Measurements from ENCODE around the gene HS3ST3B1.

Gene HS3ST3B1

DNA sequence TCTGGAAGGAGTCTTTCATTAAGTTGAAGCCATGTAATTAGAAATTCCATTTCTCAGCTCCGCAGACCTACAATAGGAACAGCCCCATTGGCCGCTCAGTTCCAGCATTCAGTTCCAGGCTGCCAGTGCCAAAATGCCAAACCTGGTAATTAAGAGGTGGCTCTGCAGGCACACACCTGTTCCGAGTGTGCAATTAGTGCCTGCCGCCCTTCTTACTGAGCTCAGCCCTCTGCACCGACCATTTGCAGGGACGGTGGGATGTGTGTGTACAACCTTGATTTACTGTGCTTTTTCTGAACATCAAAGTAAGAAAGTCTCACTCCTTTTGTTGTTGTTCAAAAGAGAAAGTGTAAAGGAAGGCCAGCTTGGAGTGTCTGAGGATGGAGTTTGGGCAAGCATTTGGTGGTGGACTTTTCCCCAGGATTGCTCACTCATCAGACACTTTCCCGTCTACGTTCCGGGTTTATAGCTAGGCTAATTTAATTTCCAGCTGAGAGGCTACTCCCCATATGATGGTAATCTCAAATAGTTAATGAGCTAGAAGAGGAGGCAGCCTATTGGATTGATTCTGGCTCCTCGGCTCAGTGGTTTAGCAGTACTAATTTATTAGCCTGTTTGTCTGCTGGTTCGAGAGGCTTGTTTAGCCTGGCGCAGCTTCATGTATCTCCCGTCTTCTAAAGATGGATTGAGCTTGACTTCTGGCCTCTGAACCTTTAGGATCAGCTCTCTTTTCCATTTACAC, 20.0 kb downstream of the HS3ST3B1 start:
- no peak for DNase-seq
- Mint-ChIP-seq H3K9me3 (no peaks in the 10 kb centered on the region), H3K4me1 (ENCODE audit: low read depth in 2 of 2) (peaks cover 55 to 64% of the 10 kb centered on the region in 2 donors), H3K4me3 (peak overlapping the region in 1 of 2 donors; percentile 6), H3K27me3 (no peaks in the 10 kb centered on the region), H3K36me3 (ENCODE audit: insufficient read depth) (peaks cover 8% of the 10 kb centered on the region), H3K27ac (peak overlapping the region; percentile 31 to 32)
- ATAC-seq (replicated peaks), result no peak

DNA sequence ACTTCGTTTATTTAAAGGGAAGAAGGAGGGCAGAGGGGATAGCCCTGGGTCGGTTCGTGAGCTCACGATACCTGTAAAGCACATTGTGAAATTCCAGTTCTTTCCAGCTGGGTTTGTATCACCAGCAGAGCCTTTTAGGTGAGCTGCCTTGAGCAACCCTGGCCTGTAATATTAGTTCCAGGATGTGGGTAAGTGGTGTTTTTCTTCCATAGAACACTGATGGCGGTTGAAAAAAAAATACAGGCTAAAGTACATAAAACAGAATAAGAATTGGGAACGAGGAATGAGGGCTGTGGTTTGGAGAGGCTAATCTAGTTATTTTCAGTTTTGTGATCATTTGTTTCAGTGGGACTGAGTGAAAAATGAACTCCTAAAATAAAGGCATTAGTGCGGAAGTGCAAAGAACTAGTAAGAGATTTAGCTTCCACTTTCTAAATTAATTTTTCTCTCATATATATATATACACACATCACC, 20.6 kb downstream of the HS3ST3B1 start:
- no peak for DNase-seq
- peak overlapping the region in 1 of 2 donors; percentile 6 for H3K4me3 Mint-ChIP-seq
- H3K4me1 Mint-ChIP-seq (ENCODE audit: low read depth in 2 of 2), result peaks cover 50 to 63% of the 10 kb centered on the region in 2 donors
- ATAC-seq (replicated peaks), result no peak
- peak overlapping the region; percentile 31 to 32 for H3K27ac Mint-ChIP-seq
- H3K27me3 Mint-ChIP-seq, result no peaks in the 10 kb centered on the region
- peaks cover 8% of the 10 kb centered on the region for H3K36me3 Mint-ChIP-seq (ENCODE audit: insufficient read depth)
- H3K9me3 Mint-ChIP-seq, result no peaks in the 10 kb centered on the region

DNA sequence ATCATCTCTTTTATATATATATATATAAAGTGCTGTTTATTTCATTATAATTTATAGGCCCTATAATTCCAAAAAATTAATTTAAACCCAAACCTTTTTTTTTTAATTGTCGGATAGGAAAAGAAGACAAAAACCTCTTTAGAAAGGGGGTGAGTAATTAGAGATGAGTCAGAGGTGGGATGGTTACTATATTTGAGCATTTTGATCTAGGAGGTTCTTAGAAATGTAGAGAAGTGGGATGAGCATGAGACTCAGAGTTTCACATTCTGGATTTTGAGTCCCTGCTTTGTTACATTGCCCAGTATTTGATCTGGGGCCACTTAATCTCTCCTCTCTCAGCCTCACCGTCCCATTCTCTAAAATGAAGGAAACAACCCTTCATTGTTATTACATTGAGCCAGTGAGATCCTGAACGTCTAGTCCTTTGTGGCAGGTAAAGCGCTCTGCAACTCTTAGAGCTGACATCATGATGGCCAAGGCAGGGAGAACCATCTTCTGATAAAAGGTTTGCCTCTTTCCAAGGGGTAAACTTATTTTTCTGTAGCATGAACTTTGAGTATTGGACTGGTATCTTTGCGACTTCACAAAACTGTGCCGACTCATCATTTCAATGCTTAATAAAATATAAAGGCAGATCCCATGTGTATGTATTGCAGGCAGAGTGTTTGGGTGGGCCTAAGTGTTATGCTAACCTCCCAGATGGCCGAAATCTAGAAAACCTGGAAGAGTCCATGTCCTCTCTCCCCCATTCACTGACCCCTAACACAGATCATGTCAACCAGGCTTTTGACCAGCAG, 21.3 kb downstream of the HS3ST3B1 start:
- Mint-ChIP-seq H3K27ac (peak overlapping the region; percentile 31 to 32), H3K9me3 (no peaks in the 10 kb centered on the region), H3K4me3 (no peak overlapping the region), H3K36me3 (ENCODE audit: insufficient read depth) (peaks cover 8% of the 10 kb centered on the region), H3K27me3 (no peaks in the 10 kb centered on the region), H3K4me1 (ENCODE audit: low read depth in 2 of 2) (peaks cover 47 to 56% of the 10 kb centered on the region in 2 donors)
- DNase-seq (no peak), ATAC-seq (replicated peaks) (no peak)

DNA sequence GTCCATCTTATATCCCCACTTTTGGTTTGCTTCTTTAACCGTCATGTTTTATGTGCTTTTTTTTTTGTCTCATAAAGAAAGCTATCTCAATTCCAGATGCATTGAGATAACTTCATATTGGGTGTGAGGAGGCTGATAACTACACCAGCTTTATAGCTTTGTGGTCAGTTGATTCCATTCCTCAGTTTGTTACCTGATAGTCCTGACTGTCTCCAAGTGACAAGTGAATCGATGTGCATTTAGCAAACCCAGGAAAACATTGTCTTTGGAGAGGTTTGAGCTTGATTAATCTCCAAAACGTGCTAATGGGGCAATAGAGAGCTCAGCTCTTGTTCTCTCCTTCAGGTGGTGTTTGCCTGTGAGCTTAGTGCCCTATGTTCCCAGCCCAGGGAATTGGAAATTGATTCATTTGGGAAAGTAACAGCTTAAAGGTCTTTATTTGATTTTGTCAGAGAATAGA, 22.7 kb downstream of the HS3ST3B1 start:
- Mint-ChIP-seq H3K27me3 (no peaks in the 10 kb centered on the region), H3K9me3 (no peaks in the 10 kb centered on the region), H3K4me3 (no peak overlapping the region), H3K4me1 (ENCODE audit: low read depth in 2 of 2) (peaks cover 43 to 52% of the 10 kb centered on the region in 2 donors), H3K36me3 (ENCODE audit: insufficient read depth) (peaks cover 8% of the 10 kb centered on the region), H3K27ac (peak overlapping the region in 1 of 2 donors; percentile 56)
- DNase-seq (no peak), ATAC-seq (replicated peaks) (no peak)

DNA sequence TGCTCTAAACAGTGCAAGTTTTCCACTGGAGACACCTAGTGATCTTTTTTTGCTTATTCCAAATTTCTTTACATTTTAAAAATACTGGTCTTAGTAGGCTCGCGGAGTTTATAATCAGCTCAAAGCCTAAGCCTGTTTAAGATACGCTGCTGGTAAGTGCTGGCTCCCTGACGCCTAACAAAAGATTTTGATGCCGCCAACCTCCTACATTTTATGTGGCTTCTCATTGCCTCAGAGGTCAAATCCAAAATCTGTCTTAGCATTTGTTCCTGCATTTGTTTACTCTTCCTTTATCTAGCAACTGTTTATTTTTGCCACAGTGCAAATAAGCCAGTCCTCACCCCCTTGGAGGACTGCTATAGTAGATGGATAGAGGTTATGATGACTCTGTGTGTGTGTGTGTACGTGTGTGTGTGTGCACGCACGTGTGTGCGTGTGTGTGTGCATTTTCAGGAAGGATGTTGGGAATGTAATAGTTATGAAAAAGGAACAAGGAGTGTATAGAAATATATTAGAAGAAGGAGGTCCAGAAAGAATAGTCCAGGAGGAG, 24.8 kb downstream of the HS3ST3B1 start:
- Mint-ChIP-seq H3K4me1 (ENCODE audit: low read depth in 2 of 2) (peaks cover 42 to 55% of the 10 kb centered on the region in 2 donors), H3K27me3 (no peaks in the 10 kb centered on the region), H3K36me3 (ENCODE audit: insufficient read depth) (peaks cover 4% of the 10 kb centered on the region), H3K9me3 (no peaks in the 10 kb centered on the region), H3K27ac (no peak overlapping the region), H3K4me3 (no peak overlapping the region)
- ATAC-seq (replicated peaks) (no peak), DNase-seq (no peak)

DNA sequence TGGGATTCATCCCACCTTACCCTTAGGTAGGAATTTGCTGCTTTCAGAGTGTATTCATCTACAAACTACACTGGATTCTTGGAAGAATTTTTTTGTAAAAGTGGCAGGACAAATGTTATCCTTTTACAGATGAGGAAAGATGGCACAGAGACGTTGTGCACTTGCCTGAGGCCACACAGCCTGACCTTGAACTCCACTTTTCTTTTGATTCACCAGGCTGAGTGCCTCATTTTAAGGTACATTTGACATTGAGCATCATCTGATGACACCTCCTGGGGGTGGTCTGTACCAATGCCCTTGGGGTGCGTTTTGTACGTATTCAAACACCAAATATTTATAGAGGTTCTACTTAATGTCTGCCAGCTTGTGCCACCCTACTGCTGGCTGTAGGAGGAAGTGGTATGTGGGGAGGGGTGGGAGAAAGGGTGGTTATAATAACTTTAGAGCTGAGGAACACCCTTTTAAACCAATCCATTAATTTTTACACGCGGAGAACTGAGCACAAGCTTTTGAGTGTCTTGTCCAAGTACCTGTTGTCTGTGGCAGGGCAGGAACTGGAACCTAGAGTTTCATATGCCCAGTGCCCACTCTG, 29.1 kb downstream of the HS3ST3B1 start:
- peaks cover 3% of the 10 kb centered on the region for H3K36me3 Mint-ChIP-seq (ENCODE audit: insufficient read depth)
- peaks cover 48 to 50% of the 10 kb centered on the region in 2 donors for H3K4me1 Mint-ChIP-seq (ENCODE audit: low read depth in 2 of 2)
- H3K9me3 Mint-ChIP-seq, result no peaks in the 10 kb centered on the region
- peak overlapping the region; percentile 71 to 81 for H3K27ac Mint-ChIP-seq
- no peaks in the 10 kb centered on the region for H3K27me3 Mint-ChIP-seq
- DNase-seq (no peak), ATAC-seq (replicated peaks) (peak; percentile 69)
- peak overlapping the region; percentile 22 to 44 for H3K4me3 Mint-ChIP-seq

DNA sequence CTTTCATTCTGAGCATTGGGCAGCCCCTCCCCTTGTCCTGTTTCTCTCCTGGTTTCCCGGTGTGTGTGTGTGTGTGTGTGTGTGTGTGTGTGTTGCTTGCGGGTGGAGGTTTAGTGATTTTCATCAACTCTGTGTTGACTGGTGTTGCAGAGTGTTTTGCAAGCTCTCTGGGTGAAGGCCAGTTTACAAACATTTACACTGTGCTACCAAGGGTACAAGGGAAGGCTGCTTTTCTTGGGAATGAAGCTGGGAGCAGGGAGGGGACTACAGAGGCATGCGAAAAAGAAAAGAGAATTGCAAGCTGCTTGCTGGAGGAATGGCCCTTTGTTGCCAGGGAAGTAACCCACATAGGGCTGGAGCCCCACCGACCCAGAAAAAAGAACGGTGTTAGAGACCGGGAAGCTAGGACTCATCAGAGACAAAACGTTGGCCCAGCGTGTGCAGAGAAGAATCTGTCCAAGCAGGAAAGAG, 29.6 kb downstream of the HS3ST3B1 start:
- no peaks in the 10 kb centered on the region for H3K27me3 Mint-ChIP-seq
- H3K36me3 Mint-ChIP-seq (ENCODE audit: insufficient read depth), result peaks cover 3% of the 10 kb centered on the region
- peaks cover 50 to 51% of the 10 kb centered on the region in 2 donors for H3K4me1 Mint-ChIP-seq (ENCODE audit: low read depth in 2 of 2)
- DNase-seq (no peak), ATAC-seq (replicated peaks) (no peak)
- H3K27ac Mint-ChIP-seq, result peak overlapping the region; percentile 71 to 81
- peak overlapping the region; percentile 22 to 44 for H3K4me3 Mint-ChIP-seq
- no peaks in the 10 kb centered on the region for H3K9me3 Mint-ChIP-seq

DNA sequence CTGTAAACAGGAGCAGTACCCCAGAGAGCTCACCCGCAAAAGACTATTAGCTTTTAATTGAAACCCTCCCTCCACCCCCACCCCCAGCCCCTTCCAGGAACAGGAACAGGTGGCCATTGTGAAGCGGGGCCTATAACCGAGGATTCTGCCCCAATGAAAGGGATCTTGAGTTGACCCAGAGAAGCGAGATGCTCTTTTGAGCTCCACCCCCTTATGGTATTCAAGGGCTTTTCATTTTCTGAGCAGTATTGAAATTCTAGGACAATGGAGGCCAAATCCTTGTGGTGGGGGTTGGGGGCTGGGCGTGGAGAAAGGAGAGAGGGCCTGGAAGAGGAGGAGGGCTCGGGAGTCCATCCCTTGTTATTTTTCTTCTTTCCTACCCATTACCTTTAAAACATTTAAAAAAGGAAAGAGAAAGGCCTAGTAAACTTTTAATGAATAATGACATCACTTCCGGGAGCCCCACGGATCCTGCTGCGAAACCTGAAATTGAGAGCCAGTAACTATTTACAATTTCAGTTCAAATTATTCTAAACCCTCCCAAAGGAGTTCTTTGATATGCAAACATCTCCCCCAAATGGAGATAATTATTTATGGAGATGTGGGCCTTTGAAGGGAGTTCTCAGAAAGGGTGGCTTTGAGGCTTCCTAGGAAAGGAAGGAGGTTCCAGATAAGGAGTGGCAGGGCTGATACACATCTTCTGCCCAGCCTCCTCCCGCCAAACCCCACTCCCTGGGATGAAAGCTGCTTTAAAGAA, 30.5 kb downstream of the HS3ST3B1 start:
- ATAC-seq (replicated peaks), result no peak
- H3K9me3 Mint-ChIP-seq, result no peaks in the 10 kb centered on the region
- peak overlapping the region; percentile 35 to 81 for H3K27ac Mint-ChIP-seq
- no peak for DNase-seq
- peaks cover 48 to 49% of the 10 kb centered on the region in 2 donors for H3K4me1 Mint-ChIP-seq (ENCODE audit: low read depth in 2 of 2)
- peaks cover 3% of the 10 kb centered on the region for H3K36me3 Mint-ChIP-seq (ENCODE audit: insufficient read depth)
- no peaks in the 10 kb centered on the region for H3K27me3 Mint-ChIP-seq
- H3K4me3 Mint-ChIP-seq, result no peak overlapping the region

DNA sequence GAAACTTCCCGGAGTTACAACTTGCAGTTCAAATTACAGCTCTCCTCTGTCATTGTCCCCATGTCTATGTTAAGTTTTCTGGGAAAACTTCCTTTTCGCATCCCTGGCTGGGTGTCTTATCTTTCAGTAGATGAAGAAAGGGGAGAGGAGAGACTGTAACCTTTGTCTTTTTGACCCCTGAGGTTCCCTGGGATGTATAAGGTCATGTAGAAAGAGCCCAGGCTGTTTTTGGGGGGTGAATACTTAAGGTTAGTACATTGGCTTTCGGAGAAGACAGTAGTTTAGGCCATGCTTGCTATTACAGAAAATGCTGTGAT, 31.1 kb downstream of the HS3ST3B1 start:
- ATAC-seq (replicated peaks) (no peak), DNase-seq (no peak)
- Mint-ChIP-seq H3K4me1 (ENCODE audit: low read depth in 2 of 2) (peaks cover 50 to 55% of the 10 kb centered on the region in 2 donors), H3K9me3 (no peaks in the 10 kb centered on the region), H3K27ac (peak overlapping the region in 1 of 2 donors; percentile 35), H3K27me3 (no peaks in the 10 kb centered on the region), H3K36me3 (ENCODE audit: insufficient read depth) (peaks cover 3% of the 10 kb centered on the region), H3K4me3 (no peak overlapping the region)

DNA sequence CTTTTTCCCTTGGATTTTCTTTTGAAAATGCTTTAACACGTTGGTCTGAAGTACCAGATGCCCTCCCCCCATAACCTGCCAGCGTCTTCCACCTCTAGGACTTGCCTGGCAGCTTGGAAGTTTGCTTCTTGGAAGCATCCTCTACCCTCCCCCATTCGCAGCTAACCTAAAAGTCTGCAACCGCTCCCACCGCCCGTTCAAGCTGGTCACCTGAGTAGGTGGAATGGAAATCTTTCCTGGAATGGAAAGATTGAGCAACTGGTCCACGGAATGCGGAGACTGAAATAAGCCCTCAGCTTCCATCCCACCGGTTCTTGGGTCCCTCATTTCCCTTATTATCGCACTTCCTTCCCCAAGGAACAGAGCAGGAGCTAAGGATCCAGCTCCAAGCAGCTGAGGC, 31.4 kb downstream of the HS3ST3B1 start:
- H3K27me3 Mint-ChIP-seq, result no peaks in the 10 kb centered on the region
- H3K4me1 Mint-ChIP-seq (ENCODE audit: low read depth in 2 of 2), result peaks cover 52 to 58% of the 10 kb centered on the region in 2 donors
- DNase-seq (no peak), ATAC-seq (replicated peaks) (no peak)
- H3K4me3 Mint-ChIP-seq, result no peak overlapping the region
- H3K36me3 Mint-ChIP-seq (ENCODE audit: insufficient read depth), result peaks cover 3% of the 10 kb centered on the region
- no peak overlapping the region for H3K27ac Mint-ChIP-seq
- H3K9me3 Mint-ChIP-seq, result no peaks in the 10 kb centered on the region

DNA sequence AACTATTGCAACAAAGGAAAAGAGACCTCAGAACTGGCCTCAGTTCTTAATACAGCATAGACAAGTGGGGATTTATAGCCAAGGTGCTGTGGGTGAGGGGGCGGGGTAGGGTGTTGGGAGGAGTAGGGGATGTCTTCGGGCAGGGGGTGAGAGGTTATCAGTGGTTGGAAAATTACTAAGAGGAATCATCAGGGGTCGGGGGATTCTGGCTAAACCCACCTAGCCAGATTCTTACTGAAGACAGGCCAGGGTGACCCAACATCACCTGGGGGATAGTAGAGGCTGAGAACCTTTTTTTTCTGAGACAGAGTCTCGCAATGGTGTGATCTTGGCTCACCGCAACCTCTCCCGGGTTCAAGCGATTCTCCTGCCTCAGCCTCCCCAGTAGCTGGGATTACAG, 32.6 kb downstream of the HS3ST3B1 start:
- H3K36me3 Mint-ChIP-seq (ENCODE audit: insufficient read depth), result peaks cover 3% of the 10 kb centered on the region
- H3K9me3 Mint-ChIP-seq, result no peaks in the 10 kb centered on the region
- H3K4me1 Mint-ChIP-seq (ENCODE audit: low read depth in 2 of 2), result peaks cover 50 to 56% of the 10 kb centered on the region in 2 donors
- no peak overlapping the region for H3K4me3 Mint-ChIP-seq
- peak overlapping the region; percentile 6 to 77 for H3K27ac Mint-ChIP-seq
- ATAC-seq (replicated peaks), result no peak
- no peak for DNase-seq
- H3K27me3 Mint-ChIP-seq, result no peaks in the 10 kb centered on the region

DNA sequence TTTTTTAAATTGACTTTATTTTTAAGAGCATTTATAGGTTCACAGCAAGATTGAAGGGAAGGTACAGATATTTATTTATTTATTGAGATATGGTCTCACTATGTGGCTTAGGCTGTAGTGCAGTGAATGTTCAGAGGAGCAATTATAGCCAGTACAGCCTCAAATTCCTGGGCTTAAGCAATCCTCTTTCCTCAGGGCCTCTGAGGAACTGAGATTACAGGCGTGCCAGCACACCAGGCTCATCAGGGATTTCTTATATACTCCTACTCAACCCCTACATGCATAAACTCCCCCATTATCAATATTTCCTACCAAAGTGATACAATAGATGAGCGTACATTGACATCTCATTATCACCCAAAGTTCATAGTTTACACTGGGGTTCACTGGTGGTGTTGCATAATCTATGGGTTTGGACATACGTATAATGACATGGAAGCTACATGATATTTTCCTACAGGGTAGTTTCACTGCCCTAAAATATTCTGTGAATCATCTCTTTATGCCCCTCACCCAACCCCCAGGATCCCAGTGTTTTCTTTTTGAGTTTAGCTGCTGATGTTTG, 33.5 kb downstream of the HS3ST3B1 start:
- no peak overlapping the region for H3K4me3 Mint-ChIP-seq
- H3K4me1 Mint-ChIP-seq (ENCODE audit: low read depth in 2 of 2), result peaks cover 49 to 56% of the 10 kb centered on the region in 2 donors
- H3K27me3 Mint-ChIP-seq, result no peaks in the 10 kb centered on the region
- peaks cover 3% of the 10 kb centered on the region for H3K36me3 Mint-ChIP-seq (ENCODE audit: insufficient read depth)
- ATAC-seq (replicated peaks) (no peak), DNase-seq (no peak)
- peak overlapping the region; percentile 6 to 77 for H3K27ac Mint-ChIP-seq
- H3K9me3 Mint-ChIP-seq, result no peaks in the 10 kb centered on the region
